ENCODE results near the gene LMTK3. TPM values are rescaled to one million over a fixed set of nuclear protein-coding genes. Genes with fewer than 3 reads are reported as not detected.

Gene LMTK3
- total RNA-seq = under 1 TPM in 2 of 4 donors, not detected in 2; 0.28 to 0.52 TPM

- Histone ChIP-seq H3K4me3 (no peak within 1 kb of the TSS), H3K27ac (no peak within 1 kb of the TSS), H3K36me3 (no peaks in the 10 kb centered on the region), H3K4me1 (peaks cover 0 to 8% of the 10 kb centered on the region in 2 donors), H3K9me3 (no peaks in the 10 kb centered on the region), H3K27me3 (peaks cover 22 to 30% of the 10 kb centered on the region in 2 donors)
- no peak for DNase-seq
- TF ChIP-seq POLR2A (IDR thresholded peaks at IDR 0.05) = no peak
- TF ChIP-seq CTCF (IDR thresholded peaks at IDR 0.05) = no peak
- intact Hi-C loops (cut with DNase I; ENCODE audit: low total_unique reads) = no loop called here
These were observed at the start of gene LMTK3 for GRCh38 chr19:48511800-48512503. LMTK3 (minus strand) TSS chr19:48511835; CDS start chr19:48511576, 259 bp downstream.

- Histone ChIP-seq H3K4me3 (no peak overlapping the region), H3K27me3 (no peaks in the 10 kb centered on the region), H3K4me1 (no peaks in the 10 kb centered on the region), H3K9me3 (no peaks in the 10 kb centered on the region), H3K36me3 (no peaks in the 10 kb centered on the region), H3K27ac (no peak overlapping the region)
- DNase-seq = no peak
- TF ChIP-seq CTCF (IDR thresholded peaks at IDR 0.05) = no peak
- TF ChIP-seq POLR2A (IDR thresholded peaks at IDR 0.05) = no peak
- intact Hi-C loops (cut with DNase I; ENCODE audit: low total_unique reads) = no loop called here
These were observed 49.8 kb upstream of the LMTK3 start for GRCh38 chr19:48561412-48561811.

GRCh38 chr19:48560095-48560530 is 48.5 kb upstream of the LMTK3 start:
- Histone ChIP-seq H3K36me3 (no peaks in the 10 kb centered on the region), H3K9me3 (no peaks in the 10 kb centered on the region), H3K27me3 (no peaks in the 10 kb centered on the region), H3K4me3 (no peak overlapping the region), H3K4me1 (no peaks in the 10 kb centered on the region), H3K27ac (no peak overlapping the region)
- DNase-seq = no peak
- intact Hi-C loops (cut with DNase I; ENCODE audit: low total_unique reads) = no loop called here
- TF ChIP-seq CTCF (IDR thresholded peaks at IDR 0.05) = no peak

- no peak for DNase-seq
- no peaks in the 10 kb centered on the region for H3K27me3 ChIP-seq
- H3K27ac ChIP-seq = no peak overlapping the region
- no peaks in the 10 kb centered on the region for H3K9me3 ChIP-seq
- peak in 1 of 2 donors; percentile 18 for TF ChIP-seq POLR2A (IDR thresholded peaks at IDR 0.05)
- no peak for TF ChIP-seq CTCF (IDR thresholded peaks at IDR 0.05)
- H3K36me3 ChIP-seq = no peaks in the 10 kb centered on the region
- intact Hi-C loops (cut with DNase I; ENCODE audit: low total_unique reads) = no loop called here
- peaks cover 0 to 5% of the 10 kb centered on the region in 2 donors for H3K4me1 ChIP-seq
- H3K4me3 ChIP-seq = no peak overlapping the region
These were observed 46.5 kb upstream of the LMTK3 start for GRCh38 chr19:48558018-48558684.

GRCh38 chr19:48556825-48557224 is 45.2 kb upstream of the LMTK3 start:
- Histone ChIP-seq H3K27ac (no peak overlapping the region), H3K4me1 (peaks cover 0 to 5% of the 10 kb centered on the region in 2 donors), H3K36me3 (no peaks in the 10 kb centered on the region), H3K4me3 (no peak overlapping the region), H3K9me3 (no peaks in the 10 kb centered on the region), H3K27me3 (no peaks in the 10 kb centered on the region)
- intact Hi-C loops (cut with DNase I; ENCODE audit: low total_unique reads) = no loop called here
- TF ChIP-seq CTCF (IDR thresholded peaks at IDR 0.05) = no peak
- no peak for TF ChIP-seq POLR2A (IDR thresholded peaks at IDR 0.05)
- DNase-seq = no peak
